Fibroblast of villous mesenchyme (primary cell): ENCODE results near the gene EGR1. TPM values are rescaled to one million over a fixed set of nuclear protein-coding genes. Genes with fewer than 3 reads are reported as not detected.

Experiments used
- DNase-seq: peaks from one replicate; pipeline ENCODE4 v3.0.0-alpha.2; 2010; ENCODE audit warnings: low read depth
- H3K4me3 ChIP-seq: 2 replicates; pipeline ENCODE4 v1.5.1; 2011; ENCODE audit warnings: low read depth, mild to moderate bottlenecking, low read length
- total RNA-seq: library from RNA; depleted of rRNA; stranded (reverse); fragments of >200 nt; gene quantifications from 2 replicates; pipeline ENCODE4 v1.2.3, GENCODE V29; 2012
- TF ChIP-seq, protein P1 (sequence below): IDR thresholded peaks from 2 replicates; pipeline ENCODE4 v1.5.1; 2012; ENCODE audit warnings: low read depth, mild to moderate bottlenecking, low read length; ENCODE audit not compliant: insufficient read depth

EGR1 gene
- total RNA-seq, 1 donor, result 3.5 TPM

DNA sequence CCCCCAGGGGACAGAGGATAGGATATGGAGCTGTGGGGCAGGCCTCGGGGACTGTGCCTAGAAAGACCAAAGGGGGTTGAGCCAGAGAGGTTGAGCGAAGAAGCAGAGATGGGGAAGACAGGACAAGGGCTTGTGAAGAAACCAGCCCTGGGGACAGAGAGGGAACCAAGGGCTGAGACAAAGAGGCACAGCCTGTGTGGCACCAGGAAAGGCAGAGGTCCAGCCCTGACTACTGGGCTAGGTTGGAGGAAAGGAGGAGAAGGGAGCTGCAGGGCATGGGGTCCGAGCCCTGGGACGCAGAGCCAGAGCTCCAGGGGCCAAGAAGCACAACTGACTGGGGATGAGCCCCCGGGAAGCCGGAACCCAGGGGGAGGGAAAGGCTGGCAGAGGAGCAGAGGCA, 17.2 kb upstream of the EGR1 start:
- no peak overlapping the region for H3K4me3 ChIP-seq
- TF ChIP-seq, protein P1, sequence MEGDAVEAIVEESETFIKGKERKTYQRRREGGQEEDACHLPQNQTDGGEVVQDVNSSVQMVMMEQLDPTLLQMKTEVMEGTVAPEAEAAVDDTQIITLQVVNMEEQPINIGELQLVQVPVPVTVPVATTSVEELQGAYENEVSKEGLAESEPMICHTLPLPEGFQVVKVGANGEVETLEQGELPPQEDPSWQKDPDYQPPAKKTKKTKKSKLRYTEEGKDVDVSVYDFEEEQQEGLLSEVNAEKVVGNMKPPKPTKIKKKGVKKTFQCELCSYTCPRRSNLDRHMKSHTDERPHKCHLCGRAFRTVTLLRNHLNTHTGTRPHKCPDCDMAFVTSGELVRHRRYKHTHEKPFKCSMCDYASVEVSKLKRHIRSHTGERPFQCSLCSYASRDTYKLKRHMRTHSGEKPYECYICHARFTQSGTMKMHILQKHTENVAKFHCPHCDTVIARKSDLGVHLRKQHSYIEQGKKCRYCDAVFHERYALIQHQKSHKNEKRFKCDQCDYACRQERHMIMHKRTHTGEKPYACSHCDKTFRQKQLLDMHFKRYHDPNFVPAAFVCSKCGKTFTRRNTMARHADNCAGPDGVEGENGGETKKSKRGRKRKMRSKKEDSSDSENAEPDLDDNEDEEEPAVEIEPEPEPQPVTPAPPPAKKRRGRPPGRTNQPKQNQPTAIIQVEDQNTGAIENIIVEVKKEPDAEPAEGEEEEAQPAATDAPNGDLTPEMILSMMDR, result no peak
- DNase-seq, result no peak

DNA sequence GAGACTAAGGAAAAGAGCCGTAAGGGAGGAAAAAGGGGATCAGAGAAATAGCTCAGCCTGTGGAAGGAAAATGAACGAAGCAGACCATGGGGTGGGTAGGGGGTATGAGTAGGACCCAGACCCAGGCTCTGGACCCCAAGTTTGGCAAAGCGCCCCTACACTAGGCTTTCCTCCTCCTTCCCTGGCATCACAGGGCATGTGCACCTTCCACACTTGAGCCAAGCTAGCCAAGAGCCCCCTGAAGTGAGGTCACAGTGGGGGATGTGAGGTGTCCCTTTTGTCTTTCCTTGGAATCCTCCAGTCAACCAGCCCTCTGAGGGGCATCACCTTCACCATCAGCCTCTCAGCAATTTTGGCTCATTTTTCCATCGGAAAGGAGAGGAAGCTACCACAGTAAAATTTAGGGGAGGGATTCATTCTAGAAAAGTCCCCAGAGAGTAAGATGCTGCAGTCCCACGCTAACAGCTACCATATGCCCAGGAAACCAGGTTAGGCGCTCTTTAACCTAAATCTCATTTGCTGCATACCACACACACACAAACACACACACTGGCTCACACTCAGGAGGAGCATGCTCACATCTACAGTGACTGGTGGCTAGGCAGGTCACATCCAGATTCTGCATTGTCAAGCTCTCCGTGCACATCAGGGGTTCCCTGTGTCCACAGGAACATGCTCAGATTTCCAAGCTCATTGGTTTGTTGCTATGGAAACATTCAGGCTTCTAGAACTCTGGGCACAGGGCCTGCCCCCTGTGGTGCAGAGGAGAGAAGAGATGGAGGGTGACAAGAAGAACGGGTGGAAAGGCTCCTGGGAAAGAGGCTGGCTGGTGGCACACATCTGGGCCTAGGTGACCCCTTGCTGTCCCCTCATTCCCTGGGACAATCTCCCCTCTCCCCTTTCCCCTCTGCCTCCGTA, 16.5 kb upstream of the EGR1 start:
- DNase-seq, result no peak
- TF ChIP-seq, protein P1, result no peak
- H3K4me3 ChIP-seq, result no peak overlapping the region

DNA sequence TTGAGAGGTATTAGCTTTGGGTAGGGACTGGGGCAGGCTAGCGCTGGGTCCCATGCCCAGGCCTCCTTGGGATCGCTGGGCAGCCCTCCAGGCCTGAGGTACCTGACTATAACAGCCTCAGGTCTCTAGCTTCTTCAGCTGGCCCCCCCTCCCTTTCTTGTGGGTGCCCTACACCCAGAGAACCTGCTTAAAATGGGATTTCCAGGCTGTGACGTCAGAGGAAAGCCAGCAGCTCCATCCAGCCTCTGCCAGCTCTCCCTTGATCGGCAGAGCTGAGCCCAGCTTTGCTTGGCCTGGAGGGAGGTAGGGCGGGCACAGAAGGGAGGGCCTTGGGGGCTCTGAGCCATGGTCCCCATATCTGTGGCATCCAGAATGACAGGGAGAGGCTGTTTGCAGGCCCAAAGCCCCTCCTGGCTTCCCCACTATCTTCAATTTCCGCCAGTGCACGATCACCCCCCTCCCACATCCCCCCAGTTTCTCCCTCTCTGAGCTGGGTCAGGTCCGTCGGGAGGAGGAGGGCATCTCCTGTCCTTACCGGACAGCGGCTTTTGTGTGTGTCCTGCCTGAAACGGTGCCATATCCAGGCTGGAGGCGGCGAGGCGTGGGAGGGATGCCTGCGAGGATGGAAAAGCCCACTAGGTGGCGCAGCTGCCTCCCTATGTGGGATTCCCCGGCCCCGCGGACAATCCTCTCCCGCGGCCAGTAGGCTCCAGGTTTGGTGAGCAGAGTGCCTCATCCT, 15.6 kb upstream of the EGR1 start:
- TF ChIP-seq, protein P1, result peak; percentile 95
- no peak overlapping the region for H3K4me3 ChIP-seq
- peak; percentile 80 for DNase-seq

DNA sequence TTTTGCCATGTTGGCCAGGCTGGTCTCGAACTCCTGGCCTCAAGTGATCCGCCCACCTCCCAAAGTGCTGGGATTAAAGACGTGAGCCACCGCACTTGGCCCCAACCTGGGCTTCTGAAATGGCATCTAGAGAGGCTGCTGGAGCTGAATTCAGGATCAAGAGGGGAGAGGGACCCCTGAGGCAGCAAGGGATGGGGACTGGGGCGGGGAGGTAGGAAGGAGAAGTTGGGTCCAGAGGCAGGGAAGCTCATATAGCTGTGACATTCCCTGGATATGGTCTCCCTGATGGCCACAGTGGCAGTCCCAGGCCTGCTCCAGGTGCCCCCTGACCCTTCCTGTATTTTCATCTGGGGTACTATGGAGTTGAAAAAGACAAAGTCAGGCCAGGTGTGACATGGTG, 14.3 kb upstream of the EGR1 start:
- H3K4me3 ChIP-seq, result no peak overlapping the region
- TF ChIP-seq, protein P1, result no peak
- DNase-seq, result no peak

DNA sequence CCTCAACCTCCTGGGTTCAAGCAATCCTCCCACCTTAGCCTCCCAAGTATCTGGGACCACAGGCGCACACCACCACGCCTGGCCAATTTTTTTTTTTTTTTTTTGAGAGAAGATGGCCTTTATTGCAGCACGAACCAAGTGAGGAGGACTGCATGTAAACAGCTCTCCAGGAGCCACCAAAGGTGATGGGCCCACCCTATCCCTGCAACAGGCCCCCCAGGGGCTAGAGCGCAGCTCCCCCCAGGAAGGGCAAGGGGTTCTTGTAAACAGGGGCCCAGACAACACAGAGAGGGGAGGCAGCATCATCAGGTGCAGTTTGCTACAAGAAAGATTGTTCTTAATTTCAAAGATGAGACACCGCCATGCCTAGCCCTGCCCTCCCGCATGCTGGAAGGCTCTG, 12.6 kb upstream of the EGR1 start:
- H3K4me3 ChIP-seq, result no peak overlapping the region
- DNase-seq, result no peak
- TF ChIP-seq, protein P1, result no peak

DNA sequence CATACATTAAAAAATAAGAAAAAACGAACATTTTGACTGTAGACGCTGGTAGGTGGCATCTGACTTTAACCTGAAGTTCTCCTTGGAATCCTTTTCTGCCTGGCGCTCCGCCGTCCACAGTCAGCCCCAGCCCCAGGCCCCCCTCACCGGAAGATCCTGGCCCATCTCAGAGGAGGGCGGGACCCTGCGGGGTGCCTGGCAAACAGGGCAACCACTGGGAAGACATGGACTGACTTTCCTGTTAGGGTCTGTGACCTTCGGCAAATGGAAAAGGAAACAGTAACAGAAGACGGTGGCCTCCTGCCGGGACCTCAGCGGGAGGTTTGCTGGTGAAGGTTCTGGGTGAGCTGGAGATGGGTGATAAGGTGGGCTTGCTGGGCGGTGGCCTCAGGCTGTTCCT, 11.7 kb upstream of the EGR1 start:
- no peak for DNase-seq
- TF ChIP-seq, protein P1, result no peak
- no peak overlapping the region for H3K4me3 ChIP-seq
